ENCODE data around the gene ABCB7. TPM values are rescaled to one million over a fixed set of nuclear protein-coding genes. Genes with fewer than 3 reads are reported as not detected.

Gene ABCB7
- total RNA-seq, 4 donors from 2014 or later = 10.6 to 54.0 (median 31.0) TPM

- intact Hi-C loops (cut with DNase I) = no loop called here
- Histone ChIP-seq H3K27me3 (no peaks in the 10 kb centered on the region), H3K4me1 (no peaks in the 10 kb centered on the region), H3K36me3 (no peaks in the 10 kb centered on the region), H3K27ac (no peak overlapping the region), H3K4me3 (no peak overlapping the region), H3K9me3 (no peaks in the 10 kb centered on the region)
- WGBS, 2 donors = 22 to 86% methylated on average over 2 of the region's 2 CpGs
- DNase-seq = no peak
- TF ChIP-seq CTCF (IDR thresholded peaks at IDR 0.05) (no peak), POLR2A (IDR thresholded peaks at IDR 0.05) (no peak)
These were observed 69.3 kb downstream of the ABCB7 start for GRCh38 chrX:75086731-75087195.

DNA sequence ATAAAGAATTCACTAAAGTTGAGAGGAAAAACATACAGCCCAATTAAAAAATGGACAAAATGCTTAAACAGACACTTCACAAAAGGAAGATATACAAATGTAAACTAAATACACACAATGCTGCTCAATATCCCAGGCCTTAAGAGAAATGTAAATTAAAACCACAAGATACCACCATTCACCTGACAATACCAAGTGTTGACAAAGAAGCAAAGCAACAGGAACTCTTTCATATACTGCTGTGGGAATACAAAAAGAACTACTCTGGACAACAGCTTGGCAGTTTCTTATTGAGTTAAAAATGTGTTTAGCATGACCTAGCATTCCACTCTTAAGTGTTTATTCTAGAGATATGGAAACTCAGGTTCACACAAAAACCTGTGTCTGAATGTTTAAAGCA, 71.3 kb downstream of the ABCB7 start:
- TF ChIP-seq POLR2A (IDR thresholded peaks at IDR 0.05) (no peak), CTCF (IDR thresholded peaks at IDR 0.05) (no peak)
- Histone ChIP-seq H3K4me3 (no peak overlapping the region), H3K4me1 (no peaks in the 10 kb centered on the region), H3K27me3 (no peaks in the 10 kb centered on the region), H3K9me3 (no peaks in the 10 kb centered on the region), H3K36me3 (no peaks in the 10 kb centered on the region), H3K27ac (no peak overlapping the region)
- DNase-seq = no peak
- intact Hi-C loops (cut with DNase I) = no loop called here

- H3K4me3 ChIP-seq = no peak overlapping the region
- no peak for DNase-seq
- no peak for TF ChIP-seq POLR2A (IDR thresholded peaks at IDR 0.05)
- TF ChIP-seq CTCF (IDR thresholded peaks at IDR 0.05) = no peak
- no peaks in the 10 kb centered on the region for H3K4me1 ChIP-seq
- H3K9me3 ChIP-seq = no peaks in the 10 kb centered on the region
- intact Hi-C loops (cut with DNase I) = no loop called here
- no peak overlapping the region for H3K27ac ChIP-seq
- WGBS, 2 donors = 75 to 92% methylated on average over 1 of the region's 1 CpG
- peaks cover 0 to 22% (median 0%) of the 10 kb centered on the region in 3 donors for H3K36me3 ChIP-seq
- no peaks in the 10 kb centered on the region for H3K27me3 ChIP-seq
These were observed 79.7 kb downstream of the ABCB7 start for GRCh38 chrX:75076429-75076828.

- H3K27ac ChIP-seq = no peak overlapping the region
- H3K36me3 ChIP-seq = peaks cover 0 to 32% (median 0%) of the 10 kb centered on the region in 3 donors
- intact Hi-C loops (cut with DNase I) = no loop called here
- no peaks in the 10 kb centered on the region for H3K27me3 ChIP-seq
- WGBS, 2 donors = 35 to 93% methylated on average over 1 of the region's 1 CpG
- no peaks in the 10 kb centered on the region for H3K4me1 ChIP-seq
- DNase-seq = no peak
- no peak for TF ChIP-seq CTCF (IDR thresholded peaks at IDR 0.05)
- TF ChIP-seq POLR2A (IDR thresholded peaks at IDR 0.05) = no peak
- H3K4me3 ChIP-seq = no peak overlapping the region
- no peaks in the 10 kb centered on the region for H3K9me3 ChIP-seq
These were observed 81.6 kb downstream of the ABCB7 start for GRCh38 chrX:75074475-75074874.

- TF ChIP-seq POLR2A (IDR thresholded peaks at IDR 0.05) = no peak
- no peak for TF ChIP-seq CTCF (IDR thresholded peaks at IDR 0.05)
- no peak for DNase-seq
- no peaks in the 10 kb centered on the region for H3K27me3 ChIP-seq
- no peak overlapping the region for H3K27ac ChIP-seq
- WGBS, 2 donors = 76 to 89% methylated on average over 3 of the region's 3 CpGs
- intact Hi-C loops (cut with DNase I) = no loop called here
- H3K36me3 ChIP-seq = peaks cover 0 to 49% (median 0%) of the 10 kb centered on the region in 3 donors
- H3K9me3 ChIP-seq = no peaks in the 10 kb centered on the region
- H3K4me1 ChIP-seq = no peaks in the 10 kb centered on the region
- no peak overlapping the region for H3K4me3 ChIP-seq
These were observed 84.7 kb downstream of the ABCB7 start for GRCh38 chrX:75071334-75071733.
